ENCODE data around the gene KRT1.

Gene KRT1

DNA sequence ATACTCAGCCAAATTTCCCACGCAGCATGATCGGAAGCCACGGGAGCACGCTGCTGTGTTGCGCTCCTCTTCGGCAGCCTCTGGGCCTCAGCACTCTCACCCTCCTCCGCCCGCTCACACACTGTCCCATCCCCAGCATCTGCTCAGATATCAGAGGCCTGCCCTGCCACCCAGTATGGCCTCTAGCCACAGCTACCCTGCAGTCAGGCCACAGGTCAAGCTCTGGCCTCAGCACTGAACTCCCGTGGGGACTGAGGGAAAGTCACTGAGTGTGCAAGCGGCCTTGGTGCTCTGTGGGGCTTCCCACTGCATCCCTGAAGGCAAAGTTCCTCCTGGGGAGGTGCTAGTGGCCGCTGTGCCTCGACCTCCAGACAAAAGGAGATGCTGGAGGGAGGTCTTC lies 21.1 kb upstream of the KRT1 start:
- DNase-seq, result no peak
- in situ Hi-C loops (cut with MboI; ENCODE audit: low pct_unique_long_range_greater_than_20kb, low sequenced_read_pairs), result no loop called here

GRCh38 chr12:52699960-52700359 lies 19.8 kb upstream of the KRT1 start:
- no peak for DNase-seq
- in situ Hi-C loops (cut with MboI; ENCODE audit: low pct_unique_long_range_greater_than_20kb, low sequenced_read_pairs), result no loop called here

- in situ Hi-C loops (cut with MboI; ENCODE audit: low pct_unique_long_range_greater_than_20kb, low sequenced_read_pairs), result no loop called here
These were observed 19.2 kb upstream of the KRT1 start for GRCh38 chr12:52699373-52699772.

DNA sequence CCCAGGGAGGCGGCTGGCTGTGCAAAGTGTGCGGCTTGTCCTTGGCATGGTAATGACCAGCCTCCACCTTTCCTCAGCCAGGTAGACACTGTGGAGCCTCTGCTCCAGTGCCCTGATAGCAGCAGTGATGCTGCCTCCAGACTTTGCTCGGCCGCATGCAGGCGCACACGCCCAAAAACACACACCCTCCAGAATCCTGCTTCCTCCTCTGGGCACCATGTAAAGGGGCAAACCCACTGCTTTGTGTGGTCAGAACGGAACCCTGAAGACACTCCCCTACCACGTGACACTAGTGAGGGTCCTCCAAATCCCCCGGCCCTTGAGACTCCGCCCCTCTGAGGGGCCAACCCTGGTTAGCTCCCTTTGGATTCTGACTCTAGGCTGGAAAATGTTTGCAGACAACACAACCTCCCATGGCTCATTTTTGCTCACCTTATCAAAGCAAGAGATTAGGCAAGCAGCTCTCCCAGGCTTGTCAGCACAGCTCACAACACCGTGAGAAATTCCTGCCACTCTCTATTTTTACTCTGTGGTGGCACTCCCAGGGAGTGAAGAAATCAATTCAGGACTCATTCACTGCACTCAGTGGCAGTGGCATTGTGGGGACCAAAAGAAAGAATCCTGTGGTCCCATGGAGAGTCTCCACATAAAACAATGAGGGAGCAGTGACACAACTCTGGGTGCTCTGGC lies 18.6 kb upstream of the KRT1 start:
- no peak for DNase-seq
- in situ Hi-C loops (cut with MboI; ENCODE audit: low pct_unique_long_range_greater_than_20kb, low sequenced_read_pairs), result no loop called here

More at GRCh38 chr12:52699373-52699772, 19.2 kb upstream of the KRT1 start:
- DNase-seq, result no peak

- DNase-seq, result no peak
- in situ Hi-C loops (cut with MboI; ENCODE audit: low pct_unique_long_range_greater_than_20kb, low sequenced_read_pairs), result no loop called here
These were observed 16.9 kb upstream of the KRT1 start for GRCh38 chr12:52697058-52697582.

DNA sequence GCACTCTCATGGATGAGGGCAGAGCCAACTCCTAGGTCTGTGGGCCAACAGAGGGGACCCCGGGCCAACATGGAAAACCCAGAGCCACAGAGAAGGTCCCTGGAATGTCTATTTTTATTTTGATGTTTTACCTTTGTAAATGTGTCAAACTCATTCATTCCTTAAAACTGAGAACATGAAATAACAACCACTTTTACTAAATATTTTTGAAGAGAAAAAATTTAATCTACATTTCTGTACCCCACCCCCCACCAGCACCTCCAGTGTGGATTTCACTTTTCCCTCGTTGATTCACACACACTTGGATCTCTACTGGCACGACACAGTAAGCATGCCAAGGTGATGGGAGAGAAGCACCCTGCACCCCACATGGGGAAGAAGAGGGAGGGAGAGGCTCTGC lies 16.4 kb upstream of the KRT1 start:
- in situ Hi-C loops (cut with MboI; ENCODE audit: low pct_unique_long_range_greater_than_20kb, low sequenced_read_pairs), result no loop called here

DNA sequence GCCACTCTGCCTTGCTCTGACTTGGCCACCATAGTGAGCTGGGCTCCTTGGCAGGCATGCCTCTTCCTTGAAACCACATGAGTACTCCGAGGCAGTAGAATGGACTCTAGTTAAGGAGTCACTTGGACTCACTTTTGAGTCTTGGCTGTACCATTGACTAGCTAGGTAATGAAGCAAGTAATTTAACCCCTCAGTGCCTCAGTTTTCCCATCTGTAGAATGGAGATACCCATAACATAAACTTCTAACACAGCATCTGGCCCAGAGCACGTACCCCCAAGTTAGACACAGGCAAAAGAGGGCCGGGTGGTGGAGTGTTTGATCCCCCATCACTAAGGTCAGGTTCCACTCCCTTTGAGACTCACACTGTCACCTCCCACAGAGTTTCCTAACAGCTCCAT lies 14.8 kb upstream of the KRT1 start:
- in situ Hi-C loops (cut with MboI; ENCODE audit: low pct_unique_long_range_greater_than_20kb, low sequenced_read_pairs), result no loop called here
- no peak for DNase-seq

More for the DNA sequence above, 16.4 kb upstream of the KRT1 start:
- no peak for DNase-seq

DNA sequence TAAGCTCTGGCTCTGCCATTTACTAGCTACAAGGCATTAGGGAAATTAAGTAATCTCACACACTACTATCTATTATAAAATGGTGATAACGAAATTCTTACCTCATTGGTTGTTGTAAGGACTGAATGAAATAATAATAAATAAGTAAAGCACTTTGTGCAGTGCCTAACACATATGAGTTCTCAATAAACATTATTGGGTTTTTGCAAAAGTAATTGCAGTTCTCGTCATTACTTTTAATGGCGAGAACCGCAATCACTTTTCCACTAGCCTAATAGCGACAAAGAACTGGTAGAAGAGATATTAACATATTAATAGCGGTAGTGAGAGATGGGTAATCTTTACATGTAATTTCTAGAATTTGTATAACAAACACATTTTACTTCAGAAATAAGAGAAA lies 13.9 kb upstream of the KRT1 start:
- DNase-seq, result no peak
- in situ Hi-C loops (cut with MboI; ENCODE audit: low pct_unique_long_range_greater_than_20kb, low sequenced_read_pairs), result no loop called here

DNA sequence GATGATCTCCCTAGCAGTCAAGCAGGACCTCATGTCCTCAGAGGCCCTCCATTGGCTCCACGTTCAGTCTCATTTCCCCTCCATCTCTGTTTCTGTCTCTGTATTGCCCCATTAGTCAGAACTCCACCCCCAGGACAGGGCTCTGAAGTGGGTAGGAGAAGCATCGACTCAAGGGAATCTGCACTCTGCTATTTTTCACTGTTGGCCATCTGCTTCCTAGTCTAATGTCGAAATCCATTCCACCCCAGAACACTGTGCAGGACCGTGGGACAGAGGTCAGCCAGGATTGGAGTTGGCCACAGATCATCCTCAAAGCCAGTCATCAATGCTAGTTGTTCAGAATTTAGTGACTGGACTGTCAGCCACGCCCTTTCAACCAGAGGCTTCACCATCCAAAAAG lies 13.1 kb upstream of the KRT1 start:
- no peak for DNase-seq
- in situ Hi-C loops (cut with MboI; ENCODE audit: low pct_unique_long_range_greater_than_20kb, low sequenced_read_pairs), result no loop called here

- DNase-seq, result no peak
- in situ Hi-C loops (cut with MboI; ENCODE audit: low pct_unique_long_range_greater_than_20kb, low sequenced_read_pairs), result no loop called here
These were observed 12.0 kb upstream of the KRT1 start for GRCh38 chr12:52692254-52692653.

DNA sequence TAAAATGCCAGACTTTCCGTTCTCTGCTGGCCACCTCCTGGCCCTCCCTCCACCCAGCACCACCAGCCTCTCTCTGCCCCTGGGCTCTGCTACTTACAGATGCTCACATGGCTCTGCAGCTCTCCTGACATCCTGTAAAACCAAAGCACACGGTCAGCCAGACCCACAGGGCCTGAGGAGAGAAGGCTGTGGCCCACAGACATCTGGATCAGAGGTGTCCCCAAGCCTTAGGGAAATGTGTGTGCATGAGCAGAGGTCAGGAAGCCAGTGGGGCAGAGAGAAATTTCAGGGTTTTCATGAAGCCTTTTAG lies 11.6 kb upstream of the KRT1 start:
- DNase-seq, result no peak
- in situ Hi-C loops (cut with MboI; ENCODE audit: low pct_unique_long_range_greater_than_20kb, low sequenced_read_pairs), result no loop called here

GRCh38 chr12:52691076-52691840 lies 11.1 kb upstream of the KRT1 start:
- in situ Hi-C loops (cut with MboI; ENCODE audit: low pct_unique_long_range_greater_than_20kb, low sequenced_read_pairs), result no loop called here
- no peak for DNase-seq

DNA sequence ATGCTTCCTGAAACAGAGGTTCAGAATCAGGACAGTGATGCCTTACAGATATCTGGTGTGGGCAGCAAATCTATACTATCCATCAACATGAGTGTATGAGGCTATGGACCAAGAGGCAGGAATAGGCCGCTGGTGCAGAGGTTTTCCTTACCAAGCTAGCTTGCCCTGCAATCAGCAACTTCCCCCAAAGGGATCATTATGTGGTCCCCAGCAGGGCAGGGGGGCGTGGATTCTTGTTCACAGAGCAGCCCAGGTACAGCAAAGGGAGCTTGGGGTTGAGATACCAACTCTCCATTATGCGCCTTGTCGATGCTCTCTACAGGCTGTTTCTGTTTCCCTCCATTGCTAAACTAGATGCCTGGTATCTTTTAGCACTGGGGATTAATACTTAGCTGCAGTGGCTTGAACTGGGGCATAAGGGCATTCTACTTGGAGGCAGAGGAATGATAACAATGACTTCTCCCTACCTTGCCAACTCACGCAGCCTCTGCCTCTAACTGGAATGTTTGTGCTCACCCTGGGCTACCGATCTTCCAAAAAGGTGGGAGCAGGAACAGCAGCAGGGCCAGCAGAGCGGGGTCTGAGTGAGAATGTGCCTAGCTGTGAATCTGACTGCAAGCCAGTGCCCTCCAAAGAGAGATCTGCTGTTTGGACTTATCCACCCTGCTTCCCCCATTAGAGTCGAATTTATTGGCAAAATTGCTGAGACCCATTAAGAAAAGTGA lies 10.3 kb upstream of the KRT1 start:
- in situ Hi-C loops (cut with MboI; ENCODE audit: low pct_unique_long_range_greater_than_20kb, low sequenced_read_pairs), result no loop called here

DNA sequence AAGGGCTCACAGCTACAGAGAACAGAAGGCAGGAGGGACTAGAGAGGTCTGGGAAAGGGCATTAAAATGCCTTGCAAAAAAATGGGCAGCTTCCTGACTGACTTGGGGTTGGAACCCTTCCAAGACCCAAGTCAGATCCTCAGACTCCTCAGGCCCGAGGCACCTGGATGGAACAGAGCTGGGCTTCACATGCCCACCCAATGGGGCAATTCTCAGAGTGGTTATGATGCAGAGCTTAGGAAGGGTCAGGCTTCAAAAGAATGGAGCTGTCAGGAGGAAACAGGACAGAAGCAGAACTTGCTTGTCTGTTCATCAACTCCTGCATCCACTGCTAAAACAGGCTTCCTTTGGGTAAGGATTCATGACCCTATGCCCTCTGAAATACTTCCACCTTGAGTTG lies 9.7 kb upstream of the KRT1 start:
- in situ Hi-C loops (cut with MboI; ENCODE audit: low pct_unique_long_range_greater_than_20kb, low sequenced_read_pairs), result no loop called here
- no peak for DNase-seq

More for the DNA sequence above, 10.3 kb upstream of the KRT1 start:
- DNase-seq, result no peak

DNA sequence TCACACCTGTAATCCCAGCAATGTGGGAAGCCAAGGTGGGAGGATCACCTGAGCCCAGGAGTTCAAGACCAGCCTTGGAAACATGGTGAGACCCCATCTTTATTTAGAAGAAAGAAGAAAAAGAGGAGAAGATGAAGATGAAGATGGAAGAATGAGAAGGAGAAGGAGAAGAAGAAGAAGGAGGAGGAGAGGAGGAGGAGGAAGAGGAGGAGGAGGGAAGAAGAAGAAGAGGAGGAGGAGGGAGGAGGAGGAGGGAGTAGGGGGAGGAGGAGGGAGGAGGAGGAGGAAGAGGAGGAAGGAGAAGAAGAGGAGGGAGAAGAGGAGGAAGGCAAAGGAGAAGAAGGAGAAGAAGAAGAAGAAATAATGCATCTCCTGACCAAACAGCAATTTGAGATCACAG lies 9.0 kb upstream of the KRT1 start:
- in situ Hi-C loops (cut with MboI; ENCODE audit: low pct_unique_long_range_greater_than_20kb, low sequenced_read_pairs), result no loop called here

DNA sequence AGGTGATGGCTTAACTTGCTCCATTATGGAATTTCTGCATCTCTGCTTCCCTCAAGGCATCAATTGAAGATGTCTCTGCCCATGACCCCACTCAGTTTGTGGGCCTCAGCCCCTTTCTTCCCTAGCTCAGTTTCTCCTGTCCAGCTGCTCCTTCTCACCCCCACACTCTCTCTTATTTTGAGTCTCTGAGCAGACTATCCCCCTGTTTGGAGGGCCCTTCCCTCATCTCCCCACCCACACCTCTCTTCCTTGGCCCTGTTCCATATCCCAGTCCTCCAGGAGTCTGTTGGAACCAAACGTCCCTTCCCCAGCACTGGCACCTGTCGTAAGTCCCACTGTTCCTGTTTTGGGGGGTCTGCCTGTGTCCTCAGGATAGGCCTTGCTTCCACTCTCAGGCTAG lies 8.3 kb upstream of the KRT1 start:
- DNase-seq, result no peak
- in situ Hi-C loops (cut with MboI; ENCODE audit: low pct_unique_long_range_greater_than_20kb, low sequenced_read_pairs), result no loop called here

More for the DNA sequence above, 9.0 kb upstream of the KRT1 start:
- no peak for DNase-seq

DNA sequence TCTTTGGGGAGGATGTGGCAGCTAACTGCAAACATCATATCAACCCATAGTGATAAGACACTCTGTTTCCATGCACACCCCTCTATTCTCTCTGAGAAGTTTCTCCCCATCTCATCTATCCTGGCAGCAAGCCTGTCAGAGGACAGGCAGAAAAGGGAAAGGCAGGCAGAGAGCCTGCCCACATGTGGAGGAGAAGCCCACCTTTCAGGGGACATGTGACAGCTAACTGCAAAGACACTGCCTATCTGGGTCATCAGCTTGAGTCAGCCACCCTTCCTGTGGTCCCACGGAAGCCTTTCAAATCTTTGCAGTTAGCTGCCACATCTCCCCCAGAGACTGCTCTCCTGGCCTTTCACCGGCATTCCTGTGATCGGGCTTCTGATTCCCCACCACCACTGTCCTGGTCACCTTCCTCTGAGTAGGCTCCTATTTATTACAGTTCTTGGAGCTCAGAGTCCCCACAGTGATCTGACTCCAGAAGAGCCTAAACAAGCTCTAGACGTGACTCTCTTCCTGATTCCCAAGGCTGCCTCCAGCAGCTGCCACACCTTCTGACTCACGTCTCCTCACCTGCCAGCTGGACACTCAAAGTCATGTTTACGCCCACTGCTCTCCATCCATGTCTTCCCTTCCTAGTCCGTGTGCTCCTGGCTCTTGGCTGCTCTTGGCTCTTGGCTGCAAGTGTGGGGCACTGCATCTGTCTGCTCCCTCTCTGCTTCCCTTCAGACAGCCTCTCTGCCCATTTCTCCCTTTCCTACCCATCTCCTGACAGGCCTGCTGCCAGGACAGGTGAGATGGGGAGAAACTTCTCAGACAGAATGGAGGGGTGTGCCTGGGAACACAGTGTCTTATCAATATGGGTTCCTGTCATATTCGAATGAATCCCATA lies 7.5 kb upstream of the KRT1 start:
- in situ Hi-C loops (cut with MboI; ENCODE audit: low pct_unique_long_range_greater_than_20kb, low sequenced_read_pairs), result no loop called here
- no peak for DNase-seq

DNA sequence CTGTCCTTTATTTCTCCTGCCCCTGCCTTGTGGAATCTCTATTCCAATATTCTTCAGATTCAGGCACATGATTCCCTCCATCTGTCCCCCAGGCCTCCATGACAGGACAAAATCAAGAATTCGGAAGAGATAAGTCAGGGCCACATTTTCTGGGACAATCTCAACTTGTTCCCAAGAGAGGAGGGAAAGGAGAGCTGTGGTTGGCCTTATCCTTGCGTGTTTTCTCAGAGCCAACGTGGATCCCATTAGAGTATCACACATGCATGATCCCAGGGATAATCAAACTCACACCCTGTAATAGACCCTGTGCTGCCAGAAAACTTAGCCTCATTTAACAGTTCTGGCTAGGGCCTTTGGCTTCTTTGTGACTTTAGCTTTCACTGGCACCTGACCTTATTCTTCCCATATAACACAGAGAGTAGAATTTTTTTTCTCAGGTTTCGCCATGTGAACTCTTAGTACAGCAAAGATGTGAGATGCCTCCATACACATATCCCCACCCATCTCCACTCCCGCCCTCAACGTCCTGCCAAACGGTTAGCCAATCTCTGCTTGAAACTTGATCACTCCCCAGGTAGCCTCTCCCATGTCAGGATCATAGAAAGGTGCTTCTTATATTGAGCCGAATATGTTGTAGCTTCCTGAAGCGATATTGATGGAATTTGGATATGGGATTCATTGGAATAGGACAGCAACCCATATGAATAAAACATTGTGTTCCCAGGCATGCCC lies 6.7 kb upstream of the KRT1 start:
- no peak for DNase-seq
- in situ Hi-C loops (cut with MboI; ENCODE audit: low pct_unique_long_range_greater_than_20kb, low sequenced_read_pairs), result no loop called here

- in situ Hi-C loops (cut with MboI; ENCODE audit: low pct_unique_long_range_greater_than_20kb, low sequenced_read_pairs), result no loop called here
- DNase-seq, result no peak
These were observed 5.9 kb upstream of the KRT1 start for GRCh38 chr12:52686063-52686462.
